Hematopoietic multipotent progenitor cell treated with erythropoietin and hydrocortisone succinate and interleukin-3 and kit ligand, for 17 days (in vitro differentiated cells): ENCODE results near the gene GABBR2.

Source experiments
- DNase-seq: peaks from one replicate; pipeline ENCODE4 v3.0.0-alpha.2; 2015; ENCODE audit warnings: low spot score

Gene GABBR2

GRCh38 chr9:98708933-98709911 is at the start of gene GABBR2:
Gene GABBR2, minus strand, starts transcription at chr9:98708935. Its CDS starts 198 bp downstream, at chr9:98708737.
- no peak for DNase-seq

- no peak for DNase-seq
These were observed 46.4 kb upstream of the GABBR2 start for GRCh38 chr9:98755006-98755618.

GRCh38 chr9:98751210-98751609 is 42.5 kb upstream of the GABBR2 start:
- DNase-seq: no peak

GRCh38 chr9:98750364-98751060 is 41.8 kb upstream of the GABBR2 start:
- no peak for DNase-seq

GRCh38 chr9:98747476-98747875 is 38.7 kb upstream of the GABBR2 start:
- DNase-seq: no peak

GRCh38 chr9:98745470-98745869 is 36.7 kb upstream of the GABBR2 start:
- no peak for DNase-seq

- no peak for DNase-seq
These were observed 35.3 kb upstream of the GABBR2 start for GRCh38 chr9:98743818-98744611.

DNA sequence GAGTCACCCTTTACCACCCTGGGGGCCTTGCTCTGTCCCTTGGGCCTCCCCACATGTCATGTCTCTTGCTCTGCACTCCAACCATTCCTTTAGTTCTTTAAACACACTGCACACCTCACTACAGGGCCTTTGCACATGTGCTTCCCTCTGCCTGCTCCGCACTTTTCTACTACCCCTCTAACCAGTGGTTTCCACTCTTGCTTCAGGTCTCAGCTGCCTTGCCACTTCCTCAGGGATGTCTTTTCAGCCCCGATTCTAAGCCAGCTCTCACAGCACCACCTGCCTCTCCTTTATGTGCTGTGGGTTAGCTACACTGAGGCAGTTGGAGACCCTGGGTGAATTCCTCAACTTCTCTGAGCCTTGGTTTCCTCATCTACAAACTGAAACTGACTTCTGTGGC is 34.6 kb upstream of the GABBR2 start:
- DNase-seq: no peak

DNA sequence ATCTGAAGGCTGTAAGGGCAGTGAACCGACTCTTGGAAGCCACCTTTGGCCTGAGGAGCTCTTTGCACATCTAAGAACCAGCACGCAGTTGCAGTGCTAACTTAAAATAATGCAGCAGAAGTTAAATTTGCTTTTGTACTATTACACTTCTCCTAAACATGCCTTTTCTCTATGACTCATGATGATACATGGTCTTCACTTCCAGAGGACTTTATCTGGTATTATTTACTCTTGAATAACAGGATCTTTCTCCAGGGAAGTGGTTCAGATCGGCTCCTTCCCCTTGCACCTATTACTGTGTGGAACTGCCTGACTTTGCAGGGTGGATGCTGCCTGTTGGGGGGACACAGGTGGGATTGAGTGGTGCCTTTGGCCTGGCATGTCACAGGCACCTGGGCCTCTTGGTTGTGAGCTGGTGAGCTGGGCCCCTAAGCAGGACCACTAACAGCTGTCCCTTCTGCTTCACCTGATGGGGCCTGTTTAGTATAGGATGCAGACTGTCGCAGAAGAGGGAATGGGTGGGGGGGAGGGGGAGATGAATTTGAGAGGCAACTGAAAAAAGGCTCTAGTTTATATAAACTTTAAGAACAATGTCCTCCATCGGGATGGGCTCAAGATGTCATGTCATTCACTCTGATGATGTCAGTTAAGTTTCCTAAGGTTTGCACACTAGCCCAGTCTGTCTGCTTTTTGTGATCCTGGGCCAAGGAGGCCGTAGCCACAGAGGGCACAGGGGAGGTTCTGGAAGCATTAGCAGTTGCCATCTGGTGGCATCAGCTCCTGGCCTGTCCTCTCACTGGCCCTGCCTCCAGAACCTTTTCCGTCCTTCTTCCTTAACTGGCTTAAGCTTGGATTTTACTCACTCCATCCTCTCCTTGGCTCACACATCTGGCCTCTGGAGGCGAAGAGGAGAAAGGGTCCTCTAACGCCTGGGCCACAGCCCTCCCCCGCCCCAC is 33.9 kb upstream of the GABBR2 start:
- DNase-seq: no peak

DNA sequence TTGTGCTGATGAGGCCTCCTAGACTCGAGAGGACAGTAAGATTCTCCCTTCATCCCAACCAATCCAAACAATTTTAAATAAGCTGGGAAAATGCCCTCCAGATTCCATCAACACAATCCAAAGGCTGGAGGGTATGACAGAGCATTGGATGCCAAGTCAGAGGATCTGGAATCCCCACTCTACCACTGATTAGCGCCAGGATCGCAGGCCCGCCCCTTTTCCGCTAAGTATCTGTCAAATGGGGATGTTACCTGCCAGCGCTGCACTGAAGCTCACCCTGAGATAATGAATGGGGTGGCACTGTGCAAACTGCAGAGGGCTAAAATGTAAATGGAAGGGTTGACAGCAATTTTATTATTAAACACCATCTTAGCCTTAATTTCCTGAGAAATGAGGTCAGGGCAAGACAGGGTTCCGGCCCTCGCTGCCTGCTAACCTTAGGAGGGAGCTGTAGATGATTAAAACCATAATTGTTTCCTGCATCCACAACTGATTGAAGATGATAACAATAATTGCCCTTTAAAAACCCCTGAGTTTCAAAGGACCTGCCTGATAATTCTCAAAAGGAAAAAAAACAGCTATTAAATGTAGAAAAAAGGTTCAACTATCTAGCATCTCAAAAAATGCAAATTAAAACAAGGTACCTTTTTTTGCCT is 31.6 kb upstream of the GABBR2 start:
- DNase-seq: no peak

DNA sequence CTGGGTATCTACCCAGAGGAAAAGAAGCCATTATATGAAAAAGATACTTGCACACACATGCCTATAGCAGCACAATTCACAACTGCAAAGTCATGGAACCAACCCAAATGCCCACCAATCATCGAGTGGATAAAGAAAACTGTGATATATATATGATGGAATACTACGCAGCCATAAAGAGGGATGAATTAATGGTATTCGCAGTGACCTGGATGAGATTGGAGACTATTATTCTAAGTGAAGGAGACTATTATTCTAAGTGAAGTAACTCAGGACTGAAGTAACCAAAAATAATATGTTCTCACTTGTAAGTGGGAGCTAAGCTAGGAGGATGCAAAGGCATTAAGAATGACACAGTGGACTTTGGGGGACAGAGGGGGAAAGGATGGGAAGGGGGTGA is 30.0 kb upstream of the GABBR2 start:
- DNase-seq: no peak

DNA sequence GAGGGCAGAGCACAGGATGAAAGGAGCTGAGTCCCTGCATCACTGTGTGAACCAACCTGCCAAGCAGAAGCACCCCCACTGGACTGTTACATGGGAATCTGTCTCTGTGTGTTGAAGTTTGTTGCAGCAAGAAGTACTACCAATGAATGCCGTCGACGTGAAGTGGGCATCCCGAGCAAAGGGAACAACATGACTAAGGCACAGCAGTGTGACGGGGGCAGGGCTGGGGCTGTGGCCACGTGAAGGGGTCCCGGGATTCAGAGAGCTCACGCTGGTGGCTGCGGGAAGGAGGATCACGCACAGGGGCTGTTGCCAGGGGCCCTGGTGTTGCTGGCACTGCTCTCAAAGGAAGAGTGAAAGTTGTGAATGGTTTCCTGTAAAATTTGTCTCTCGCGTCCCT is 27.5 kb upstream of the GABBR2 start:
- no peak for DNase-seq

DNA sequence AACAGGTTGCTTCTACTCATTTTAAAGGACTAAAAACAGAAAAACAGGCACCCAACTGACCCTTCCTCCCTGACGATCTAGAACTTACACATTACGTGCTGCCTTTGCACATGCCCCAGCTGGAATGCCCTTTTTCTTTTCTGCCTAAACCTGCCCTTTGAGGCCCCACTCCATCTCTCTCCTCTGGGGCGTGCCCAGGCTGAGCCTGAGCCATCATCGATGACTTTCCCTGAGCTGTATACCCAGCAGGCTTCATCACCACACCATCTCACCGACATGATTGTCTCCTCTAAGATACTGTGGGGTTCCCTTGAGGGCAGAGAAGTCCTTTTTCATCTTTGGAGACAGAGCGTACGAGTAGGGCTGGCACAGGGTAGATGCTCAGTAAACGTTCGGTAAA is 24.1 kb upstream of the GABBR2 start:
- no peak for DNase-seq

DNA sequence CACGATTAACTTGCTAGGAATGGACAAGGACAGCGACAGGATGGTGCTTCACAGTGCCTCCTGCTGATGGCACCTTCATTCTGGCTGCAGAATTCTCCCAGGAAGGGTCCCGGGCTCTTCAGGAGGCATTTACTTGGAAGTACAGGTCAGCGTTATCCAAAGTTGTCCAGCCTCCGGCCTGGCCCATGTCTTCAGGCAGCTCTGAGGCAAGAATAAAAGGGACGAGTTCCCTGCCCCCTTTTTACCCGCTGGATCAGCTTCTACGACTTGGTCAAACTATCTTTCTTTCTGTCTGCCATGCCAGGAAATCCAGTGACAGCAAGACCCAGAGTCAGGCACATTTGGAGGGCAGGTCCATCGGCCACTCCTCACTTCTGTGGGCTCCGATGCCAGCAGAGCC is 23.4 kb upstream of the GABBR2 start:
- no peak for DNase-seq

- no peak for DNase-seq
These were observed 22.1 kb upstream of the GABBR2 start for GRCh38 chr9:98730871-98731270.

DNA sequence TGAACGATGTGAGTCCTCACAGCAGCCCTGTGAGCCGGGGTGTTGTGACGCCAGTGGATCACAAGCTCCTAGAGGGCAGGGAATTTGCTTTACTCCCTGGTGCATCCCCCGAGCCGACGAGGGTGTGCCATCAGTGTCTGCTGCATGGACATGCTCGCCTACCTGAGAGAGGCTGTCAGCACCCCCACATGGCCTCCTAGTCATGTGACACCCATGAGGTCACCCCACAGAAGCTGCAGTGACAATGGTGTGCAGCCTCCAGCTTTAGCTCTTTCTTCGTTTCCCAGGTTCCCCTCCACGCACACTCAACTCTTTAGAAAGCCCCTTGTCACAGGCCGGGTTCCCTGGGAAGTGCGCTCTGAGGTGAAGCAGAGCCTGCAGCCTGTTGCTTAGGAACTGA is 19.8 kb upstream of the GABBR2 start:
- DNase-seq: no peak

GRCh38 chr9:98727428-98727827 is 18.7 kb upstream of the GABBR2 start:
- DNase-seq: no peak

- DNase-seq: no peak
These were observed 18.0 kb upstream of the GABBR2 start for GRCh38 chr9:98726735-98727134.

GRCh38 chr9:98724810-98725530 is 16.2 kb upstream of the GABBR2 start:
- no peak for DNase-seq

GRCh38 chr9:98721643-98722042 is 12.9 kb upstream of the GABBR2 start:
- no peak for DNase-seq
